Brain microvascular endothelial cell (primary cell): ENCODE results near the gene HOXA13.

Source experiments
- DNase-seq: peaks from one replicate; pipeline ENCODE4 v3.0.0-alpha.2; 2020
- H3K27ac ChIP-seq: fragments of 250-450 bp; sonication (Bioruptor Pico); 2 replicates; pipeline ENCODE4 v1.5.1; 2020; ENCODE audit warnings: mild to moderate bottlenecking, moderate library complexity
- H3K27me3 ChIP-seq: fragments of 250-450 bp; sonication (Bioruptor Pico); replicated peaks from 2 replicates; pipeline ENCODE4 v1.5.1; 2020; ENCODE audit warnings: mild to moderate bottlenecking
- H3K36me3 ChIP-seq: fragments of 250-450 bp; sonication (Bioruptor Pico); replicated peaks from 2 replicates; pipeline ENCODE4 v1.5.1; 2020; ENCODE audit warnings: mild to moderate bottlenecking
- H3K4me3 ChIP-seq: 2 replicates; pipeline ENCODE4 v1.5.1; 2011; ENCODE audit warnings: low read depth, mild to moderate bottlenecking, control low read depth, low read length, moderate library complexity
- in situ Hi-C: cut with HindIII; loops from 2 replicates; pipeline ENCODE4 v1.10.0; 2017; ENCODE audit warnings: low sequenced_read_pairs, low pct_ligation_motif_present
- TF ChIP-seq, protein P1 (sequence below): IDR thresholded peaks from 2 replicates; pipeline ENCODE4 v1.5.1; 2011; ENCODE audit warnings: low read depth, mild to moderate bottlenecking, moderate library complexity, low read length, control low read depth, inconsistent platforms; ENCODE audit errors: missing control alignments

Gene HOXA13

DNA sequence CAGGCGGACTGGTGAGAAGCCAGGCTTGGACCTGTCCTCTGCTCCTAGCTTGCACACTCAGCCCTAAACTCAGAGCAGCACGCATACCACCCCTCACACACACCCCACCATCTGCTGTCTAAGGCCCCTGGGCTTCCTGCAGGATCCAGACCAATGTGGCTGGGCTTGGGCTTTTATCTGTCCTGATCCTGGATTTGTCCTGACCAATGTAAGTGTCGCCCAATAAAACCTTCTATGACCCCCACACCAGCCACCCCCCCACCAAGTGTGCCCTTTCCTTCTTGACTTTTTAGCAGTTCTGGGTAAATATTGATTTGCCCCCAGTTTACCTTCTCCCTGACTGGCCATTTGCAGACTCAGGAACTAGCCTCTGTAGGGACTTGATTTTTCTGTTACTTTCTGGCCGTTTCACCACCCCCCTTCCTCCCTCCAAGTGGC lies 1.7 kb upstream of the HOXA13 start:
- TF ChIP-seq, protein P1, sequence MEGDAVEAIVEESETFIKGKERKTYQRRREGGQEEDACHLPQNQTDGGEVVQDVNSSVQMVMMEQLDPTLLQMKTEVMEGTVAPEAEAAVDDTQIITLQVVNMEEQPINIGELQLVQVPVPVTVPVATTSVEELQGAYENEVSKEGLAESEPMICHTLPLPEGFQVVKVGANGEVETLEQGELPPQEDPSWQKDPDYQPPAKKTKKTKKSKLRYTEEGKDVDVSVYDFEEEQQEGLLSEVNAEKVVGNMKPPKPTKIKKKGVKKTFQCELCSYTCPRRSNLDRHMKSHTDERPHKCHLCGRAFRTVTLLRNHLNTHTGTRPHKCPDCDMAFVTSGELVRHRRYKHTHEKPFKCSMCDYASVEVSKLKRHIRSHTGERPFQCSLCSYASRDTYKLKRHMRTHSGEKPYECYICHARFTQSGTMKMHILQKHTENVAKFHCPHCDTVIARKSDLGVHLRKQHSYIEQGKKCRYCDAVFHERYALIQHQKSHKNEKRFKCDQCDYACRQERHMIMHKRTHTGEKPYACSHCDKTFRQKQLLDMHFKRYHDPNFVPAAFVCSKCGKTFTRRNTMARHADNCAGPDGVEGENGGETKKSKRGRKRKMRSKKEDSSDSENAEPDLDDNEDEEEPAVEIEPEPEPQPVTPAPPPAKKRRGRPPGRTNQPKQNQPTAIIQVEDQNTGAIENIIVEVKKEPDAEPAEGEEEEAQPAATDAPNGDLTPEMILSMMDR = no peak
- Histone ChIP-seq H3K27ac (no peak overlapping the region), H3K4me3 (no peak overlapping the region), H3K27me3 (peaks cover 92% of the 10 kb centered on the region), H3K36me3 (no peaks in the 10 kb centered on the region)
- DNase-seq = no peak
- in situ Hi-C loops = loop anchor here (25.0 kb wide), 1 partner anchor 386 kb away; no protein-coding TSS in a partner anchor

DNA sequence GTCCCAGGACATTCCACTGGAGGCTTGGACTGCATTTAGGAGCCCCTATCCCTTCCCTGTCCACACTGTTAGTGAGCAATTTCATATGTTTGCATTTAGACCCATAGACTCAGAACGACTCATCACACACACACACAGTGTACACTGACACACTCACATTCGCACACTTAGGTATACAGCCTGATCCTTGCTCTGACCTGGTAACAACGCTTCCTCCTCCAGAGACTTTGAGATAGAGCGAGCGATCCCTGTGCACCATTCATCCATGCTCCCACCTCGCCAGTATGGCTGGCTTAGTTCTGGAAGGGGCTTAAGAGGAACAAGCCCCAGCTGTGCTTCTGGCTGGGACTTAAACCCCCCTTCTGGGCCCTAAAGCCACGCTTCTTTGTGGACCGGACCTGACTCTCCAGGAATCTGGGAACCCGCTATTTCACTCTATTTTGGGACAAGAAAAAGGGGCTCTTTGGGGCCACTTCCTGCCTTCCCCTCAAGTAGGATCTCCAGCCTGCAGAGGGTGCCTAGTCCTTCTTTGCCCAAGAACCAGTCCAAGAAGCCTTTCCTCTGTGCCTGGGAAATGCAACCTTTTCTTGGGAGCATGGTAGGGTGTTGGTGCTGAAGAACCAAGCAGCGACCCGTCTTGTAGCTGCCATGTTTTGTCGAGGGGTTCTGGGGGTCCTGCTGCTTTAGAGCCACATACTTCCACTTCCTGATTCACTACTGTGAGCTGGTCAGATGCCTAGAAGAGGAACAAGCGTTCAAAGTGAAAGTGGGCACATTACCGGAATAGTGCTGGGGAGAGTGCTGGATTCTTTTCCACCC lies 1.1 kb upstream of the HOXA13 start:
- in situ Hi-C loops = loop anchor here (25.0 kb wide), 1 partner anchor 386 kb away; no protein-coding TSS in a partner anchor
- no peak overlapping the region for H3K4me3 ChIP-seq
- DNase-seq = no peak
- peaks cover 91% of the 10 kb centered on the region for H3K27me3 ChIP-seq
- H3K27ac ChIP-seq = no peak overlapping the region
- TF ChIP-seq, protein P1 = no peak
- no peaks in the 10 kb centered on the region for H3K36me3 ChIP-seq

DNA sequence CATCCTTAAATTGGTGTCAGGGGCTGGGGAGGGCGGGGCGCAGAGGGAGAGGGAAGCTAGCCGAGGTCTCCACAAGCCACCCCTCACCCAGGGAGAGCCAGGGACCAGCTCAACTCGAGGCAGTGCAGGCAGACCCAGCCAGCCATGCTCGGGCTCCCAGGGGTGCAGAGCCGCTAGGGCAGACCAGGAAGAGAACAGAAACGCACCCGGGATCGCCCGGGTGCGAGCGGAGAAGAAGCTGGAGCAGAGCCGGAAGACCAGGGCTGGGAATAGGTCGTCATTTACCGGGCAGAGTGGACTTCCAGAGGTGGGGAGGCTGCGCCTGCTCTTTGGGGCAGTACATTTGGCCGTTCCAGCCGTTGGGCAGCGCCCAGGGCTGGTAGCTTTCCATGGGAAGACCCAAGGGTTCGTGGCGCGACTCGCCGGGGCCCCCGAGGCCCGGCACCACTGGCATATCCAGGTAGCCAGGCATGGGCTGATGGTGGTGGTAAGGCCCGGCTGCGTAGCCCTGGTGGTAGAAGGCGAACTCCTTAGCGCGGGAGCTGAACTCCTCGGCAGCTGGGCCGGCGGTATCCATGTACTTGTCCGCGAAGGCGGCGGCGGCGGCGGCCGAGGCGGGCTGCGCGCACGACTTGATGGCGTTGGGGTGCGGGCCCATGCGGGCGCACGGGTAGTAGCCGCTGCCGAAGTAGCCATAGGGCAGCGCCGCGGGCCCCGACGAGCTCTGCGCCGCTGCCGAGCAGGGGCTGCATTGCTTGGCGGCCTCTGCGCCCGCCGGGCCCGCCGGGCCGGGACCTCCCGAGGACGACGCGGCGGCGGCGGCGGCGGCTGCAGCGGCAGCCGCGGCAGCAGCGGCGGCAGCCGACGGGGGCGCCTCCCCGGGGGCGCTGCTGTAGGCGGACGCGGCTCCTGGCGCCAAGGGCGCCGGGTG lies 755 bp downstream of the HOXA13 start:
- TF ChIP-seq, protein P1 = no peak
- in situ Hi-C loops = no loop called here
- Histone ChIP-seq H3K27ac (no peak overlapping the region), H3K4me3 (no peak overlapping the region), H3K36me3 (no peaks in the 10 kb centered on the region), H3K27me3 (peaks cover 91% of the 10 kb centered on the region)
- DNase-seq = no peak

DNA sequence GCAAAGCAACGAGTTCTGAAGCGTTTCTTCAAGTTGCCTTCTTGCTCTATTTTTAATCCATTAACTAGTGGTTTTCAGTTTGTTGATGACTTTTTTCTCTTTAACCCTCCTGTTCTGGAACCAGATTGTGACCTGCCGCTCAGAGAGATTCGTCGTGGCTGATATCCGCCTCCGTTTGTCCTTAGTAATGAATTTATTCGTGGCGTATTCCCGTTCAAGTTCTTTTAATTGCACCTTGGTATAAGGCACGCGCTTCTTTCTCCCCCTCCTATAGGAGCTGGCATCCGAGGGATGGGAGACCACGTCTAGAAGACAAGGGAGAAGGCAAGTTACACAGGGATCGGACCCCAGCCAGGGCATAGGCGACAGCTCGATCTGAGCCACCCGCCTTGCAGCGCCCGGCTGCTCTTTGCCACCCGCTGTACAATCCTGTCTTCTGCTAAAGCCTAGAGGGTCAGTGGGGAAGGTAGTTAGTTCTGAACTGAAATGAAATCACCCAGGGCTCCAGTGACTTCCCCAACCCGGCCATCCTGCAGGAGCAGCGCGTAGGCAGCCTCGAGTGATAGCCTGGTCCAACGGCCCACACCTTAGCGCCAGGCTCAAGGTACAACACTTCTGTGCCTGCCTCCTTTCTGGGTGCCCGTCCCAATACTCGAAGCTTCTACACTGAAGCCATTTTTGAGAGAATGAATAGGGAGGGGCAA lies 1.6 kb downstream of the HOXA13 start:
- DNase-seq = no peak
- TF ChIP-seq, protein P1 = no peak
- Histone ChIP-seq H3K4me3 (no peak overlapping the region), H3K27ac (no peak overlapping the region), H3K36me3 (no peaks in the 10 kb centered on the region), H3K27me3 (peaks cover 91% of the 10 kb centered on the region)
- in situ Hi-C loops = no loop called here

DNA sequence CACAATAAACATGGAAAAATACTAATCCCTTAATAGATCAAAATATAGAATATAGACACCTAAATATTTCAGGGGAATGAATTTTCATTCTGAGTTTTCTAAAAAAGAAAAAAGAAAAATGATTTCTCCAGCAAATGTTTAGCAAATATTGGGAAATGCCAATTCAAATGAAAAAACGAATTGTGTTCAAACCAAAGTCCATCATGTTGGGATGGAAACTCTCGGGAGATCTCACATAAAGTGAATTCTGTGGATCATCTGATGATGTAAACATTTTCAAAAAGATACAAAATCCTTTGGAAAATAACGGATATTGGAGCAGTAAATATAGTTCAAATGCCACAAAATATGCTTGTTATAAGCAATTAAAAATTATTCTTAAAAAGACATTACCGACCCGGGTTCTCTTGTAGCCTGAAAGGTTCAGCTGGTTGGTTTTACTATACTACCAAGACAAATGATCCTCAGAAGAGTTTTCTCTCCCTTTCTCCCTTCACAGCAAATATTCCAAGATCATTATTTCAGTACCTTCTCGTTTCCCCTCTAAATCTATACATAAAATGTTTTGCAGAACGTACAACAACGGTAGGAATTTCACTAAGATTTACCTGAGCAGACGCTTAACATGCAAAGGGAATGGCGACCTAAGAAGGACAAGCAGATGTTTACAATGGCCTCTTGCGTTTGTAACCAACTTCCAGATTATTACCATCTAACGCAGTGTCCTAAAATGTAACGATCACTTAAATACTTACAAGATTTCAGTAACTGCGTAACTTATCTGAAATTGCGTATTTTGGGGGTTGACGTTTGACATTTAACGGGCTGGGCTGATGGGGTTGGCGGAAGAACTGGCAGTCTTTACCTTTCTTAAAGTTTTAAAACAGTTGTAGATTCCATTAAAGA lies 2.5 kb downstream of the HOXA13 start:
- TF ChIP-seq, protein P1 = no peak
- no peak overlapping the region for H3K4me3 ChIP-seq
- no peak for DNase-seq
- H3K36me3 ChIP-seq = no peaks in the 10 kb centered on the region
- H3K27ac ChIP-seq = no peak overlapping the region
- in situ Hi-C loops = no loop called here
- peaks cover 92% of the 10 kb centered on the region for H3K27me3 ChIP-seq
